Islet of Langerhans (tissue), 1 donor: ENCODE data around the gene ATAD5.
"Not testable (repeated sequence)": the region's sequence is repeated elsewhere in the genome, so short reads cannot be mapped to it uniquely, and the experiment has no call there.

Experiments
- FAIRE-seq: peaks from one replicate; lab custom pipeline; 2011; peaks lifted over from hg19 to GRCh38; lab: Jason Lieb, UNC

ATAD5 gene

DNA sequence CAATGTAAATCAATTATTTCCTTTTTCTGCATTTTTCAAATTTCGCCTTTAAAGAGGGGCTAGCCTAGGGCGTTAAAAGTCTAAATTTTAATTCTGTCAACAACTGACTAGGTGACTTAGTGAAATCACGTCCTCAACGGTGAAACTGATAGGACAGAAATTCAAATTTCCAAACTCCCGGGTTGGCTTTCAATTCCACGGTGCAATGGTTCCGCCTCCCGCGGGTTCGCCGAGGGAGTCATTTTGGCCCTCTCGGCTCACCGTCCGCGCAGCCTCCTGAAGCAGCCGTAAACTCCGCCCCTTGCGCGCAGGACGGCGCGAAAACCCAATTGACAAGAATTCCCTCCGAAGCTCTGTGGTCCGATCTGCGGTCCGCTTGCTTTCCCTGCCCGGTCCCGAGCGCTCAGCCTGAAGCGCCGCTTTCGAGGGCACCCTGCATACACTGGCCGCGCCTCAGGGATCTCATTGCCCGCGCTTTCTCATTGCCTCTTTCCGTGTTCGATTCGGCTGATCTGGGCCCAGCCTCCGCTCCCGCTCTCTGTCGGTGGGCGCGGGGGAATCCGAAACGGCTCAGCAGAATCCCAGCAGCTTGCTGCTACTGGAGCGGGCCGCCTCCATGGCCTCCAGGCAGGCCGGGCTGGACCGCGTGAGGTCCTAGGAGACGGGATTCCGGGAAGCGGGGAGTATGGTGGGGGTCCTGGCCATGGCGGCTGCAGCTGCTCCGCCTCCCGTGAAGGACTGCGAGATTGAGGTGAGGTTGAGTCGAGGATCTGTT, at the start of gene ATAD5:
ATAD5 (plus strand) TSS at position 304 of the 775 bp plus-strand sequence; CDS start at position 686, 382 bp downstream.
- peak; percentile 33 for FAIRE-seq

DNA sequence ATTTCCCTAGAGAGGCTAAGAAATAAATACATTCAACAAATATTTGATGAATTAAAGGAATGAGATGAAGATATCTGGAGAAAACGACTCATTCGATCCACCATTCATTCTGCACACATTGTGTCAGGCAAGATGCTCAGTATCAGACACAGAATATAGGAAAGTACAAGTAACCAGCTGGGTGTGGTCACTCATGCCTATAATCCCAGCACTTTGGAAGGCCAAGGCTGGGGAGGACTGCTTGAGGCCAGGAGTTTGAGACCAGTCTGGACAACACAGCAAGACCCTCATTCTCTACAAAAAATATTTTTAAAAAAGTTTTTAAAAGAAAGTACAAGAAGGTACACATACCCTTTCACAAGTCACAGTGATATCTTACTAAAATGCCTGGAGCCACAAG, 49.6 kb upstream of the ATAD5 start:
- no peak for FAIRE-seq

DNA sequence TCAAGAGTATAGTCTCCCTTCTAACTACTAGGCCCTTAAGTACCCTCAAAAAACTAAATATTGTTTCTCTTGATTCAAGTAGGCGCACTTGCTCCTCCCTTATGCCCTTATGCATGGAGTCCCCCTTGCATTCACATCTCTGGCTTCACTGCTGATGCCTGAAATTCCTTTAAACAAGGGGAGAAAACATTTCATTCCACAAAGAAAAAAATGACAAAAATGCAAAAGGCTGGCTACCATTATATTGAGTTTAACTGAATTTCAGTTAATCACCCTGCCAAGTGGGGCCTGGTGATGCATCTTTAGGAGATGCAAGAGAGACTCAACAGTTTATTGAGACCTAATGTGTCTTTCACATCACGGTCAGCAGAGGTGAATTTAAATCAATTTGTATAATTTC, 42.8 kb upstream of the ATAD5 start:
- no peak for FAIRE-seq

- peak; percentile 49 for FAIRE-seq
Measured at GRCh38 chr17:30790279-30790678, 41.5 kb upstream of the ATAD5 start.

GRCh38 chr17:30793282-30793977, 38.3 kb upstream of the ATAD5 start:
- no peak for FAIRE-seq

DNA sequence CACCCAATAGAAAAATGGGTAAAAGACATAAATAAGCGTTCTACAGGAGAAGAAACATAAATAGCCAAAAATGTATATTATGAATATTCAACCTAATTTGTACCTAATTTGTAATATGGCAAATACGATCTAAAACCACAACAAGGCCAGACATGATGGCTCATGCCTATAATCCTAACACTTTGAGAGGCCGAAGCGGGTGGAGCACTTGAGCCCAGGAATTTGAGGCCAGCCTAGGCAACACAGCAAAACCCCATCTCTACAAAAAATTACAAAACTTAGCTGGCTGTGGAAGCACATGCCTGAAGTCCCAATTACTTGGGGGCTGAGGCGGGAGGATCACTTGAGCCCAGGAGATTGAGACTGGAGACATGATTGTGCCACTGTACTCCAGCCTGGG, 37.4 kb upstream of the ATAD5 start:
- no peak for FAIRE-seq

DNA sequence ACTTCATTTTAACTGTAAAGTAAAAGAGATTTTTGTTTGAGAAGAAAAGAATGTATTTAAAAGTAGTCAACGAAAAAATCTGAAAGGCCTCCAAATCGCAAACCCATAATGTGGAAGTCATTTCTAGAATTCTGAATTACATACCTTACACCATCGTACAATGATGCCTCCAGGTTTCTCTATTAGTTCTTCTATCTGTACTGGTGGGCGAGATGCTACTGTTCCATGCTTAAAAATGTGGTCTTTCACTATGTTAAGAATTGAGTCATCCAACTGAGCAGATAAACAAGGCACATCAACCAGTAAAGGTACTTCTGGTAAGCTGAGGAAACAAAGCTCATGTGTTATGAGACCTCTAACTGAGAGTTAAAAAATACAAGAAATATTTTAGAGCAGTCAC, 35.8 kb upstream of the ATAD5 start:
- no peak for FAIRE-seq

- no peak for FAIRE-seq
Measured at GRCh38 chr17:30801671-30802070, 30.1 kb upstream of the ATAD5 start.

- no peak for FAIRE-seq
Measured at GRCh38 chr17:30805944-30806456, 25.8 kb upstream of the ATAD5 start.

DNA sequence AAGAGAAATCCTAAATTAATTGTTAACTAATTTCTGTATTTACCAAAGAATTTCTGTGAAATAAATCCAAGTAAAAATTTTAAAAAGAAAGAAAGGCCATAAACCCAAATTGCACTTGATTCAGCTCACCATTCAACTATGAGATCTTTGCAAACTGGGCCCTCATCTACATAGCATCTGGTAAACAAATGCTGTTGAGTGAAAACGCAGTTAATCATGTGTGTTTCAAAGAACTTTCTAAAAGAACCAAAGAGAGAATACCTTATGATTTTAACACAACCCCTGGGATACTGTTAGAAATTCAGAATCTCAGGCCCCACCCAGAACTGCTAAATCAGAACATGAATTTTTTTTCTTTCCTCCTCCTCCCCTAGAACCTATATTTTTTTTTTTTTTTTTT, 23.9 kb upstream of the ATAD5 start:
- FAIRE-seq: no peak

GRCh38 chr17:30808785-30809286, 22.9 kb upstream of the ATAD5 start:
- FAIRE-seq: no peak

DNA sequence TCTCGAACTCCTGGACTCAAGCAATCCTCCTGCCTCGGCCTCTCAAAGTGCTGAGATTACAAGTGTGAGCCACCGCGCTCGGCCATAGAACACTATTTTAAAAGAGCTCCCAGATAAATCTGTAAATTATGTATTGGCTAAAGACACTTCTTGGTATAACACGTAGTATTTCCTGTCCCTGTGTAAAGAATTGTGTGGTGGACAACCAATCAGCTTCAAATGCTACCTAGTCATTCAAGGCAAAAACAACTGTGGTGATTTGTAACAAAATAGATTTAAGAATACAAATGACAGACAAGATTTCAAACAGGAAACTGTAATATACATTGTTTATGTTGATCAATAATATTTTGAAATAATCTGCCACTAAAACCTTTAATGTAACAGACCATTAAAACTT, 21.9 kb upstream of the ATAD5 start:
- FAIRE-seq: no peak

DNA sequence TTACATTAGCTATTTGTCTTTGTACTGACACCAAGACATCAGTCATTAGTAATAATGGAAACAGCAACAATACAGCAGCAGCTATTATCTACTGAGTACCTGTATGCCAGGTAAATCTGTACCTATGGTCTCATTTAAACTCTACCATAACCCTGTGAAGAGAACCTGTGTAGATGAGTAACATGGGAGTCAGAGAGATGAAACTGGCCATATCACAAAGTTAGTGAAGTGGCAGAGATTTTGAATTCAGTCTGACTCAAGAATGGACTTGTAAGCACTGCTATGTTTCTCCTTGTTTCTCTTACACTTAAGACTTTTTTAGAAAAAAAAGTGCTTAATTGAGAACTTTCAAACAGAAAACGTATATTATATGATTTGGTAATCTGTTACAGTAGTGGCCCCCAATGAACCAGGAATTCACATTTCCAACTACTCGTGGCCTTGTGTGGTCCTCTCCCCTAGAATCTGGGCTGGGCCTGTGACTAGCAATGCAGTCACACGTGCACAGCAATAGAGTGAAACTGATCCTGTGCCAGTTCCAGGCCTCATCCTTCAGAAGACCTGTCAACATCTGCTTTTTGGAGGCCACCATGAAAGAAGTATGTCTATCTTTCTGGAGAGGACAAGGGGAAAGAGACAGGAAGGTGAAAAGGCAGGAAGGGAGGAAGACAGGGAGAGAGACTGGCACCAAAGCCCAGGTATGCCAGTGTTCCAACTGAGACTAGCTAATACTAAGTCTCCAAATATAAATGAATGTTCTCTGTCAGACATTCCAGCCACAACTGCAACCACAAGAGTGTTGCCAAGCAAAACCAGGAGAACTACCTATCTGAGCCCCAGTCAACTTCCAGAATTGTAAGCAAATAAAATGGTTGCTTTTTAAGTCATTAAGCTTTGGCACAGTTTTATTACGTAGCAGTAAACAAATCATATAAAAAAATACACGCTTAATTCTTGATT, 19.3 kb upstream of the ATAD5 start:
- no peak for FAIRE-seq

- not testable (repeated sequence) for FAIRE-seq
Measured at GRCh38 chr17:30814236-30814635, 17.5 kb upstream of the ATAD5 start.

- not testable (repeated sequence) for FAIRE-seq
Measured at GRCh38 chr17:30814860-30815259, 16.9 kb upstream of the ATAD5 start.

DNA sequence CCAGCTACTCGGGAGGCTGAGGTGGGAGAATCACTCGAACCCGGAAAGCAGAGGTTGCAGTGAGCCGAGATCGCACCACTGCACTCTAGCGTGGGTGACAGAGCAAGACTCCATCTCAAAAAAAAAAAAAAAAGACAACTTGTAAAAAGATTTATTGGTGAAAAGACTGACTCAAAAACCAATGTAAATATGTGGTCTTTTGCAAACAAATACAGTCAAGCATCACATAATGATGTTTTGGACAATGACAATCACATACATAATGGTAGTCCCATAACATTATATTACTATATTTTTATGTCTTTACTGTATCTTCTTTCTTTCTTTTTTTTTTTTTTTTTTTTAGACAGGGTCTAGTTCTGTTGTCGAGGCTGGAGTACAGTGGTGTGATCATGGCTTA, 15.6 kb upstream of the ATAD5 start:
- no peak for FAIRE-seq

DNA sequence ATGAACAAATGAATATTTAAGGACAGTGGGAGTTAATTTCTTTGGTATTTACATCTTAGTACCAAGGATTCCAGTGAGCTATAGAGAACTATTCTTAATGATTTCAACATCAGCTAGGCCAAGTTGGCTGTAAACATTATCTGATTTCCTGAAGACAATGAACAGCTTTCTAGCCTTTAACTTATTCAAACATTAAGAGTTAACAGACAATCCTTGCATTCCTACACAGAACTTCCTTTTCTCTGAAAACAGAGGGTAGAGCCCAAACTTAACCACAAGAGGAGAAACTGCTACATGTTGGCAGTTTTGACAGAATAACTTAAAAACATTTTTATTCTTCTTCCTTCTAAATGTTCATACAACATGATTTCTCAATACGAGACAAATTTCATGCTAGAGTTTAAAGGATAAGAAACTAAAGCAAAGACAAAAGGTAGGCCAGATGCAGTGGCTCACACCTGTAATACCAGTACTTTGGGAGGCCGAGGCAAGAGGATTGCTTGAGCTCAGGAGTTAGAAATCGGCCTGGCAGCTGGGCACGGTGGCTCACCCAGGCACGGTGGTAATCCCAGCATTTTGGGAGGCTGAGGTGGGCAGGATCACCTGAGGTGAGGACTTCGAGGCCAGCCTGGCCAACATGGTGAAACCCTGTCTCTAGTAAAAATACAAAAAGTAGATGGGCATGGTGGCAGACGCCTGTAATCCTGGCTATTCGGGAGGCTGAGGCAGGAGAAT, 11.6 kb upstream of the ATAD5 start:
- no peak for FAIRE-seq

GRCh38 chr17:30821871-30822723, 9.7 kb upstream of the ATAD5 start:
- FAIRE-seq: no peak

GRCh38 chr17:30822919-30823318, 8.8 kb upstream of the ATAD5 start:
- not testable (repeated sequence) for FAIRE-seq

DNA sequence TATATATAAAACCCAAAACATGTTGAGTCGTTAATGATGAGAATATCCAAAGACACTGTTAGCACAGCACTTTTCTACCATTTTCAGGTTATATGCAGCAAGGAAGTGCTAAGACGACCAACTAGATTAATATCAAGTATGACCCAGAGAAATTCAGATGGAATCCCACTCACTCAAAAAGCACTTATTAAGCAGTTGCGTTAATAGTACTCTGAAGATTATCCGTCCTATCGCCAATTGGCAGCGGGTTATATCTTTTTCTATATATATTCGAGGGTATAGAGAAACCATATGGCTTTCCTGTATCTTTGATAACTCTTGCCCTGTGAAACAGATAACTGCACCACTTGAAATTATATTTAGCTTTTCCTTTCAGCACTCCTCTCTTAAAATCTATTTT, 8.3 kb upstream of the ATAD5 start:
- FAIRE-seq: no peak

DNA sequence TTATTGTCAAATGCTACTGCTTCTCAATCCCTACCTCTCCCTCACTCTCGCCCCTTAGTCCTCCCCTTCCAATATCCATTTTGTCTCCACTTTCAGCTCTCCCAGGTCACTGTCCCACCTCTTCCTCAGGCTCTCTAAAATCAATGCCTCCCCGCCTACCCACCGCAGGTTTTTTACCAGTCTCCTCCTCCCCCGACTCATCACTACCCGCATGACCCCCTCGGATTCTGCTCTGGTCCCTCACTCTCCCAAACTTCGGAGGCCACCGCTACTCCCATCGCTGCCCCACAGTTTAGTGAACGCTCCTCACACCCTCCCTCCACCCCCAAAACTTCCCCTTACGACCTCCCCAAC, 7.8 kb upstream of the ATAD5 start:
- no peak for FAIRE-seq
